NCI-H82 treated with DMSO at 0.1 percent for 48 hours (cell line): ENCODE data around the gene LPCAT4.

ENCODE experiments used
- DNase-seq: peaks from one replicate; lab custom pipeline; 2025; ENCODE audit not compliant: unreplicated experiment; lab: John Stamatoyannopoulos, UW

The LPCAT4 gene

DNA sequence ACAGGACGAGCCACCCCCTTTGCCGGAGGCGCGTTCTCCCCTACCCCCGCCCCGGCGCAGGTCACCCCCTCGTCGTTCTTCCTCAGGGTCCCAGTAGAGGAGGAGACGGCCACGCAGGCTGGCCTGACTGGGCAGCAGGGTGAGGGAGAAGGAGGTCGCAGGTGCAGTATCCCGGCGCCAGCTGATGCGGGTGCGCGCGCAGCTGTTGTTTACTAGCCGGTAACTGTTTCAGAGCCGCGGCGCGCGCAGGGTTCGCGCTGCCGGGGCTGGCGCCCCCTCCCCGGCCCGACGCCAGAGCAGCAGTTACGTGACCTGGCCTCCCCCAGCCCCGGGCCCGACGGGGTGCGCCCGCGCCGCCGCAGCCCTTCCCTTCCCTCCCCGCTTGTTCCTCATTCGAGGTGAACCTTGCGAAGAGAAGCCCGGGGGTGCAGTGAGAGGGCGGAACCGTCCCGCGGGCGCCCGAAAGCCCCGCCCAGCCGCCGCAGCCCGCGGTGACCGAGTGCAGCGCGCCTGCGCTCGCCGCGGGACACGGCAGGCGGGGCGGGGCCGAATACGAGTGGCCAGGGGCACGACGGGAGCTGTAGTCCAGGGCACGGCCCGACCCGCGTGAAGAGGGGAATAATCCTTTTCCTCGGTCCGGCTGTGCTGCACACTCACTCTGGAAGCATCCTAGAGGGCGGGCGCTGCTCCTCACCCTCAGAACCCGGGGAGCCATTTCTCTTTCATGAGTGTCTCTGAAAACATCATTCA lies 29.3 kb downstream of the LPCAT4 start, which contains the start of gene SLC12A6:
Gene SLC12A6 (minus strand): TSS at position 225 of the 750 bp plus-strand sequence. CDS start 1,101 bp downstream, outside the sequence.
- peak; percentile 80 for DNase-seq

- DNase-seq: no peak
Measured at GRCh38 chr15:34336991-34337556, 29.9 kb downstream of the LPCAT4 start.

- no peak for DNase-seq
Measured at GRCh38 chr15:34336231-34336990, 30.6 kb downstream of the LPCAT4 start.

DNA sequence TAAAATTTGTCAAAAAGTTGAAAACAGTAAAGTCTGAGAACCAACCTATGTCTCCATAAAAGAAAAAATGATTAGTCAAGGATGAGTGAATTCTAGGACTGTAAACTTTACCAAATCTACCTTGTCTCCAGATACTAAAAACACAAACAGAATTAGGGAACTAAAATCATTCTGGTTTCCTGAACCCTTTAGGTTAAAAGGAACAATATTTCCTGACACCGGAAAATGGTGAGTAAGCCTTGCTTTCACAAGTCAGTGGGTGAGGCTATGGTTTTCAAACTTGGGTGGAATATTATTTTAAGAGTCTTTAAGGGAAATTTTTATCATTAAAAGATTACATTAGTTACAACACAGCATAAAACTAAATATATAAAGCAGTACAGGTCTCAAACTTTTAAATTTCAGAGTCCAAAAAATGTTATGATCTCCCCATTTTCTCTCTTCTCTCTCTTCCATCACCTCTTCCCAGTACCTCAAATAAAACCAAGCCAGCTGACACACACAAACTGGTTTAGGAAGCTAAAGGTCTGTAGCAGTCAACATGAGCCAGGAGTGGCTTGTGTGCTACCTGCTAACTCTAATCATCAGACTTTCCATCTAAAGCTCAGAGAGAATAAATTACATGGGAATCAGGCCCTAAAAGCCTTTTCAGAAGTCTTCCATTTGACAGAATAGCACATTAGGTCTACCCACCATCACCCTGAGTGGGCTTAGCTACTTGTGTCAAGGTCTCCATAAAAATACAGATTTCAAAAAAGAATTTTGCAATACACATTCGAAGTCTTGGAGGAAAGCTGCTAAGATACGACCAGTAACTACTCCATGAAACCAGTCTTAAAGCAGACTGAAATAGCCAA lies 31.6 kb downstream of the LPCAT4 start:
- no peak for DNase-seq

DNA sequence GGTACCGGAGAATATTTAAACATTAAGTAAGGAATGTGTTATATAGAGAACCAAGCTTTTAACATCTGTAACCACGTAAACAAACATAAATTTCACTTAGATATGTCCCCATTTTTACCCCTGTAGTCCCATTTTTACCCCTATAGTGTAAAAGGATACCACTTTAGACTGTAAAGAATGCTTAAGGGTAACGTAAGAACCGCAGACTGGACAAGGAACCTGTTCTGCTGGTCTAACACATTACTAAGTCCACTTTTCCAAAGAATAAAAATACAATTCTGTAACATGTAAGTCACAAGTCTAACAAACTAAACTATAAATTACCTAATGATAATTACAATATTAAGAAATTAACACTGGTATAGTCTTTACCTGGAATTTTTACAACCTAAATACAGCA lies 32.3 kb downstream of the LPCAT4 start:
- no peak for DNase-seq

- DNase-seq: no peak
Measured at GRCh38 chr15:34332553-34333120, 34.4 kb downstream of the LPCAT4 start.

- DNase-seq: no peak
Measured at GRCh38 chr15:34331809-34332208, 35.2 kb downstream of the LPCAT4 start.

DNA sequence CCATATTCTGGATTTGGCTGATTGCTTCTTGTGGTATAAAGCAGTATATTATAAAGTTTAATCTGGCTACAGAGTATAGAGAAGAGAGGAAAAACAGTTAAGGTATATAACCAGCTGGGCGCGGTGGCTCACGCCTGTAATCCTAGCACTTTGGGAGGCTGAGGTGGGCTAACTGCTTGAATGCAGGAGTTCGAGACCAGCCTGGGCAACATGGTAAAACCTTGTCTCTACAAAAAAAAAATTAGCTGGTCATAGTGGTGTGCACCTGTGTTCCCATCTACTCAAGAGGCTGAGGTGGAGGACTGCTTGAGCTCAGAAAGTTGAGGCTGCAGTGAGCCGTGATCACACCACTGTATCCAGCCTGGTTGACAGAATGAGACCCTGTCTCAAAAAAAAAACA lies 36.7 kb downstream of the LPCAT4 start:
- DNase-seq: no peak

- DNase-seq: no peak
Measured at GRCh38 chr15:34329006-34329405, 38.0 kb downstream of the LPCAT4 start.

DNA sequence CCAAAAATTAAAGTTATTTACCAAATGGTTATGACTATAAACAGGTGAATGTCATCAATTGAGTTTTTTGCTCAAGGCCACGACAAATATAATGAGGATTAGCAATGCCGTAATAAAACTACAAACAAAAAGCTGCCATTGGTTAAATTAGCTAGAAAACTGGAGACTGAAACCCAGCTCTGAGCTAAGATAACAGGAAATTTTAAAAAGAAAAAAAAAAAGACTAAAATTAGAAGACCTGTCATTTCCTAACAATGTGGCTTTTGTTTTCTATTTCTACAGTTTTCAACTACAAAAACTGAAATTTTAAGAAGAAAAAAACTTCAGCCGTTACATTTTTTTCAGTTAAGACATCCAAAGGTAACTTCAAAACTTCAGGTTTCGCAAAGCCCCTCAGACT lies 39.1 kb downstream of the LPCAT4 start:
- DNase-seq: no peak

DNA sequence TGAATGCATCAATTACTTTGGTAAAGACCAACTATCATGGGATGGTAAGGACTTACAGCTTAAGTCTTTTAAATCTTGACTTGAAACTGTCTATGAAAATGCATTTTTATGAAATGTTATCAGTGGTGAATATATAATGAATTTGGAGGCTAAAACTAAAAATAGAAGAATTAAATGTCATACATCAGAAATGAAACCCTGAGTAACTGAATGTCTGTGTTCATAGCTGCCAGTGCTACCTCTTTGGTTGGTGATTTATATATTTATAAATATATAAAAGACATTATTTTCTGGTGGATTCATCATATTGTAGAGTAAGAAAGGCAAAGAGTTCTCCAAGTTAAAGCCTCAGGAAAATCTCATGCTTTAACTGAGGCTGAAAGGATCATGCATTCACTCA lies 41.6 kb downstream of the LPCAT4 start:
- no peak for DNase-seq

DNA sequence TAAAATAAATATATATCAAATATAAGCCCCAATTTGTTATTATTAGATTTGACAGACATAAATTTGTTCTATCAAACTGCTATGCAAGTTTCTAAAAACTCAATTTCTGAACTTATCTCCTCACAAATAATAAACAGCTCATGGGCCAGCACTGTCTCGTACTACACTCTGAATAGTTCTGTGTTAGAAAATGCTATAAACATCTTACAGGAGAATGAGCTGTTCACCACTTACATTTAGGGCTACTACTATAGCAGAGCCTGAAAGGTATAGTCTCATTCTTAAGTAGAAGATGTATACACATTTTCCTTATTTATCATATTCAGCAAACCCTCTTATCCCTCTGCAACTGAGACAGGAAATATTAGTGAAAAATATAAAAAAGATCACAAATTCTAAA lies 42.1 kb downstream of the LPCAT4 start:
- DNase-seq: no peak

DNA sequence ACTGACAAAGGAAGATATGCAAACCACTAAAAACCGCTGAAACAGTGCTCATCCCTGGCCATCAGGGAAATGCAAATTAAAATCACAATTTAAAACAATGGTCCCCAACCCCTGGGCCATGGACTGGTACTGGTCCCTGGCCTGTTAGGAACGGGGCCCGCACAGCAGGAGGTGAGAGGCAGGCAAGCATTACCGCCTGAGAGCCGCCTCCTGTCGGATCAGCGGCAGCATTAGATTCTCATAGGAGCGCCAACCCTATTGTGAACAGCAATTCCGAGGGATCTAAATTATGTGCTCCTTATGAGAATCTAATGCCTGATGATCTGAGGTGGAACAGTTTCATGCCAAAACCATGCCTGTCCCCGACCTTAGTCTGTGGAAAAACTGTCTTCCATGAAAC lies 43.8 kb downstream of the LPCAT4 start:
- no peak for DNase-seq

DNA sequence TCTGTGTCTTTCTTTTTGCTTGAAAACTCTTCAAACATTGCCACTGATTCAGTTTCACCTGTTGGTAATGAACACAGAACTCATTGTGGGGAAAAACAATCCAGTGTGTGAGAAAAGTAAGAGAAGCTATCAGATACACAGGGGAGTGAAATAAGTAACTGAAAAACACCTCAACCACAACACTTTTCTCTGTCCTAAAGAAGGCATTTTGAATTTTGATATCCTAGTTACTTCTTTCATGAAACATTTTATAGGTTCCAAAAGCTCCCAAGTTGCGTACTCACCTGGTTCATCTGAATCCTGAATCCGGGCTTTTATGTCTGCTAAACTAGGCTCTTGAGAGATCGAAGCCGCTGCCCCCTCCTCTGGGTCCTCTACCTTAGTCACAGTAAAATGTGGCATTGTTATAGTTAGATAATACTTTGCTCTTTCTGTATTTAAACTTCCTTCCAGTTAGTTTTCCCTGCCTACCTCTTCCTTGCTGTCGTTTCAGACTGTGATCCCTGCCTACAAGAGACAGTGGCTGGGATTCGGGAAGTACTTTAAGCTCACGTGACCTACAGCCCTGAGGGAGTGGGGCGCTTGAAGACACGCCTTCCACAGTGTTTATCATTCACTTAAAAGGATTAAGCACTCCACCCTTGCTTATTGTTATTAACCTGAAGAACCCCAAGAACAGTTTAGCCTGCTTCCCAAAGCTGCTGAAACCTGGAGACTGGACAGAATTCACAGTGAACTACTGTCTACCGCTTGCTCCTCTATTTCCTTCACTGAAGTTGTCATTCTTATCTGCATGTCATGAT lies 48.5 kb downstream of the LPCAT4 start:
- DNase-seq: peak; percentile 98

- no peak for DNase-seq
Measured at GRCh38 chr15:34314491-34315490, 52.2 kb downstream of the LPCAT4 start.

- no peak for DNase-seq
Measured at GRCh38 chr15:34311563-34311962, 55.4 kb downstream of the LPCAT4 start.
